GM23338 (cell line): ENCODE measurements around the gene AGFG1. TPM values are rescaled to one million over a fixed set of nuclear protein-coding genes. Genes with fewer than 3 reads are reported as not detected.

Source experiments
- ATAC-seq: fragments of 200-7000 bp; cut with Tn5 transposase; 3 replicates; pipeline ENCODE4 v1.9.1; 2020
- DNase-seq: peaks from one replicate; pipeline ENCODE4 v3.0.0-alpha.2; 2015; ENCODE audit warnings: low spot score
- H2AFZ ChIP-seq: fragments of 200-600 bp; sonication (generic); 2 replicates; pipeline ENCODE4 v1.8.0; 2016; ENCODE audit warnings: antibody characterized with exemption, mild to moderate bottlenecking, moderate library complexity
- H3F3A ChIP-seq: fragments of 200-600 bp; sonication (generic); replicated peaks from 2 replicates; pipeline ENCODE4 v1.8.0; 2017; ENCODE audit warnings: antibody characterized with exemption, mixed run types, low read depth
- H3K27ac ChIP-seq: fragments of 200-600 bp; sonication (generic); 2 replicates; pipeline ENCODE4 v1.6.1; 2016; ENCODE audit warnings: low read depth
- H3K27me3 ChIP-seq: fragments of 200-600 bp; sonication (generic); 2 replicates; pipeline ENCODE4 v1.8.0; 2016; ENCODE audit warnings: mild to moderate bottlenecking, mixed run types, moderate library complexity; ENCODE audit not compliant: insufficient read depth
- H3K36me3 ChIP-seq: fragments of 200-600 bp; sonication (generic); 2 replicates; pipeline ENCODE4 v1.8.0; 2016; ENCODE audit warnings: mild to moderate bottlenecking; ENCODE audit not compliant: insufficient read depth
- H3K4me1 ChIP-seq: fragments of 200-600 bp; sonication (generic); 2 replicates; pipeline ENCODE4 v1.8.0; 2016; ENCODE audit warnings: mild to moderate bottlenecking, moderate library complexity; ENCODE audit not compliant: insufficient read depth
- H3K4me2 ChIP-seq: fragments of 200-600 bp; sonication (generic); 2 replicates; pipeline ENCODE4 v1.7.1; 2017; ENCODE audit warnings: mixed run types
- H3K4me3 ChIP-seq: fragments of 200-600 bp; sonication (generic); 2 replicates; pipeline ENCODE4 v1.6.1; 2016; ENCODE audit warnings: mixed run types
- H3K79me2 ChIP-seq: fragments of 200-600 bp; sonication (generic); replicated peaks from 2 replicates; pipeline ENCODE4 v1.8.0; 2017; ENCODE audit warnings: mild to moderate bottlenecking; ENCODE audit not compliant: insufficient read depth
- H3K9me2 ChIP-seq: fragments of 200-600 bp; sonication (generic); 2 replicates; pipeline ENCODE4 v1.8.0; 2017; ENCODE audit not compliant: insufficient read depth
- H4K20me1 ChIP-seq: fragments of 200-600 bp; sonication (generic); replicated peaks from 2 replicates; pipeline ENCODE4 v1.8.0; 2017; ENCODE audit warnings: mild to moderate bottlenecking; ENCODE audit not compliant: insufficient read depth
- H3K27ac Mint-ChIP-seq: 2 replicates; pipeline ENCODE4 v1.8.0; 2020; ENCODE audit warnings: inconsistent platforms, mild to moderate bottlenecking, moderate library complexity, mixed read lengths
- H3K27me3 Mint-ChIP-seq: 3 replicates; pipeline ENCODE4 v1.8.0; 2022; ENCODE audit warnings: low read depth, mild to moderate bottlenecking, moderate library complexity, mixed read lengths, inconsistent platforms; ENCODE audit not compliant: insufficient read depth, poor library complexity
- H3K36me3 Mint-ChIP-seq: 3 replicates; pipeline ENCODE4 v1.8.0; 2021; ENCODE audit warnings: low read depth, mild to moderate bottlenecking, inconsistent platforms, moderate library complexity, mixed read lengths
- H3K4me1 Mint-ChIP-seq: 3 replicates; pipeline ENCODE4 v1.8.0; 2020; ENCODE audit warnings: mild to moderate bottlenecking, inconsistent platforms, mixed read lengths
- H3K4me3 Mint-ChIP-seq: 3 replicates; pipeline ENCODE4 v1.8.0; 2021; ENCODE audit warnings: moderate library complexity, mild to moderate bottlenecking, inconsistent platforms, mixed read lengths
- H3K9me3 Mint-ChIP-seq: 3 replicates; pipeline ENCODE4 v1.8.0; 2020; ENCODE audit warnings: moderate library complexity, mild to moderate bottlenecking, inconsistent platforms, mixed read lengths
- CREB1 ChIP-seq: fragments of 250-450 bp; sonication (Bioruptor Pico); IDR thresholded peaks from 2 replicates; pipeline ENCODE4 v1.5.0; 2020; ENCODE audit warnings: low read depth, mild to moderate bottlenecking, moderate library complexity
- EZH2 ChIP-seq: fragments of 200-600 bp; sonication (generic); IDR thresholded peaks from one replicate; pipeline ENCODE4 v1.8.0; 2017; ENCODE audit warnings: antibody characterized with exemption, mild to moderate bottlenecking, low read depth; ENCODE audit not compliant: unreplicated experiment
- EZH2phosphoT487 ChIP-seq: fragments of 200-600 bp; sonication (generic); IDR thresholded peaks from one replicate; pipeline ENCODE4 v1.8.1; 2018; ENCODE audit warnings: antibody characterized with exemption; ENCODE audit not compliant: unreplicated experiment
- NANOG ChIP-seq: IDR thresholded peaks from 2 replicates; pipeline ENCODE4 v1.6.1; 2016; ENCODE audit warnings: antibody characterized with exemption, borderline replicate concordance
- POLR2AphosphoS5 ChIP-seq: IDR thresholded peaks from 2 replicates; pipeline ENCODE4 v1.6.1; 2016; ENCODE audit warnings: antibody characterized with exemption, low read depth
- STAT1 ChIP-seq: IDR thresholded peaks from one replicate; pipeline ENCODE4 v1.6.1; 2016; ENCODE audit warnings: antibody characterized with exemption; ENCODE audit not compliant: unreplicated experiment
- ZNF114 ChIP-seq: fragments of 250-450 bp; sonication (Bioruptor Pico); IDR thresholded peaks from 2 replicates; pipeline ENCODE4 v1.5.0; 2020; ENCODE audit warnings: mild to moderate bottlenecking, moderate library complexity
- ZNF331 ChIP-seq: fragments of 250-450 bp; sonication (Bioruptor Pico); IDR thresholded peaks from 2 replicates; pipeline ENCODE4 v1.5.0; 2020; ENCODE audit warnings: low read depth, mild to moderate bottlenecking, moderate library complexity
- polyA plus RNA-seq: library from polyadenylated mRNA; unstranded; fragments of >200 nt; fragmentation: Nextera tagmentation; extraction: Ambion mirVana; gene quantifications from 2 replicates; pipeline ENCODE4 v1.2.1, GENCODE V29; 2016
- total RNA-seq: library from RNA; depleted of rRNA; stranded (reverse); fragments of >200 nt; shearing (Covaris generic); gene quantifications from 2 replicates; pipeline ENCODE4 v1.2.3, GENCODE V29; 2014
- TF ChIP-seq, protein P1 (sequence below): IDR thresholded peaks from 2 replicates; pipeline ENCODE4 v1.6.1; 2016; ENCODE audit warnings: antibody characterized with exemption
- TF ChIP-seq, protein P2 (sequence below): IDR thresholded peaks from one replicate; pipeline ENCODE4 v1.6.1; 2018; ENCODE audit warnings: antibody characterized with exemption; ENCODE audit not compliant: unreplicated experiment
- TF ChIP-seq, protein P3 (sequence below), 2 experiments: fragments of 200-600 bp in 1 of 2; sonication (generic) in 1 of 2; conservative IDR thresholded peaks; 2 replicates each; pipeline versions ENCODE4 v1.5.1 to v1.6.1; 2016 to 2017; ENCODE audit warnings: antibody characterized with exemption in 2 of 2, low read depth in 2 of 2, mild to moderate bottlenecking in 2 of 2, moderate library complexity in 1 of 2

Gene AGFG1
- total and polyA plus RNA-seq, 2 experiments from 2014 or later = 14.5 to 113 TPM

DNA sequence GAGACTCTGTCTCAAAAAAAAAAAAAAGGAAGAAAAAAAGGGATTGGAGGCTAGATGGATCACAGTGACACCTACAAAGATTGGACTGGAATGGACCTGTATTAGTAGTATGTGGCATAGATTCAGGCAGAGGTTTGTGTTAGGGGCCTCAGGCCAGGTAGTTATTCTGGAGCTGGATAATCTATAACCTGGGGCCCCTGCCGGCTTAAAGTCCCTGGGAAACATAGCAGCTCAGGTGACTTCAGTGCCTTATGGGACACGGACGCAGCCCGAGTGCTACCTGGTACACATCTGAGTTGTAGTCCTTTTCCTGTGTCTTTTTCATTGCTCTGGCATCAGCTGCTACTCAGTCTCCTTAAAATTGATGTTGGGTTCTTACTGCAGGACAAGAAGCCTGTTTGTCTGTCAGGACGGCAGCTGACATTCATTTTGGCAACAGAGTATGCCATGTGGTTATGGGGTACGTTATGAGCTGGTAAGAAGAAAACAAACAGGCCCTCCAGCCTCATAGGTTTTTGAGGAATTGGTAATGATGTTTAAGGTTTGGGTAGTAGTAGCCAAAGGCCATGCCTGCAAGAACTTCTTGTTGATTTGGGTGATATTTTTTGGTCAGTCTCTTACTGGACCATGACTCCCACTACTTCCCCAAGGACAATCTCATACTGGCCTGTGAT, 27.8 kb downstream of the AGFG1 start (continued):
- TF ChIP-seq ZNF114 (CRISPR knock-in tag) (no peak), EZH2phosphoT487 (no peak), NANOG (no peak), STAT1 (no peak), ZNF331 (CRISPR knock-in tag) (no peak), POLR2AphosphoS5 (no peak), EZH2 (no peak), CREB1 (CRISPR knock-in tag) (no peak)
- TF ChIP-seq, protein P1, sequence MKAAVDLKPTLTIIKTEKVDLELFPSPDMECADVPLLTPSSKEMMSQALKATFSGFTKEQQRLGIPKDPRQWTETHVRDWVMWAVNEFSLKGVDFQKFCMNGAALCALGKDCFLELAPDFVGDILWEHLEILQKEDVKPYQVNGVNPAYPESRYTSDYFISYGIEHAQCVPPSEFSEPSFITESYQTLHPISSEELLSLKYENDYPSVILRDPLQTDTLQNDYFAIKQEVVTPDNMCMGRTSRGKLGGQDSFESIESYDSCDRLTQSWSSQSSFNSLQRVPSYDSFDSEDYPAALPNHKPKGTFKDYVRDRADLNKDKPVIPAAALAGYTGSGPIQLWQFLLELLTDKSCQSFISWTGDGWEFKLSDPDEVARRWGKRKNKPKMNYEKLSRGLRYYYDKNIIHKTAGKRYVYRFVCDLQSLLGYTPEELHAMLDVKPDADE = no peak
- TF ChIP-seq, protein P2, sequence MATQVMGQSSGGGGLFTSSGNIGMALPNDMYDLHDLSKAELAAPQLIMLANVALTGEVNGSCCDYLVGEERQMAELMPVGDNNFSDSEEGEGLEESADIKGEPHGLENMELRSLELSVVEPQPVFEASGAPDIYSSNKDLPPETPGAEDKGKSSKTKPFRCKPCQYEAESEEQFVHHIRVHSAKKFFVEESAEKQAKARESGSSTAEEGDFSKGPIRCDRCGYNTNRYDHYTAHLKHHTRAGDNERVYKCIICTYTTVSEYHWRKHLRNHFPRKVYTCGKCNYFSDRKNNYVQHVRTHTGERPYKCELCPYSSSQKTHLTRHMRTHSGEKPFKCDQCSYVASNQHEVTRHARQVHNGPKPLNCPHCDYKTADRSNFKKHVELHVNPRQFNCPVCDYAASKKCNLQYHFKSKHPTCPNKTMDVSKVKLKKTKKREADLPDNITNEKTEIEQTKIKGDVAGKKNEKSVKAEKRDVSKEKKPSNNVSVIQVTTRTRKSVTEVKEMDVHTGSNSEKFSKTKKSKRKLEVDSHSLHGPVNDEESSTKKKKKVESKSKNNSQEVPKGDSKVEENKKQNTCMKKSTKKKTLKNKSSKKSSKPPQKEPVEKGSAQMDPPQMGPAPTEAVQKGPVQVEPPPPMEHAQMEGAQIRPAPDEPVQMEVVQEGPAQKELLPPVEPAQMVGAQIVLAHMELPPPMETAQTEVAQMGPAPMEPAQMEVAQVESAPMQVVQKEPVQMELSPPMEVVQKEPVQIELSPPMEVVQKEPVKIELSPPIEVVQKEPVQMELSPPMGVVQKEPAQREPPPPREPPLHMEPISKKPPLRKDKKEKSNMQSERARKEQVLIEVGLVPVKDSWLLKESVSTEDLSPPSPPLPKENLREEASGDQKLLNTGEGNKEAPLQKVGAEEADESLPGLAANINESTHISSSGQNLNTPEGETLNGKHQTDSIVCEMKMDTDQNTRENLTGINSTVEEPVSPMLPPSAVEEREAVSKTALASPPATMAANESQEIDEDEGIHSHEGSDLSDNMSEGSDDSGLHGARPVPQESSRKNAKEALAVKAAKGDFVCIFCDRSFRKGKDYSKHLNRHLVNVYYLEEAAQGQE = no peak

DNA sequence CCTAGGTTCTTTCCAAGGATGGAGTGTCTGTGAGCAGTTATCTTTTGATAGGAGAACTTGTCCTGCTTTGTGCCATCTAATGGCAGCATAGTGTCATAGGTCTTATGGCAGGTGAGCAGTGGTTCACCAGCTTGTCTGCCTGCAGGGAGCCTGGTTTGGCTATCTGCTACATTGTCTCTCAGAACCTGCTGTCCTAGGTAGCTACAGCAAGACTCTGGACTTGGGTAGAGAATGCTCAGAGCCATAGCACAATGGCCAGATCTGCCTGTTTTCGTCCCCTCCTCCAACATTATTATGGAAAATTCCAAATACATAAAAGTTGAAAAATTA, 28.3 kb downstream of the AGFG1 start:
- peaks cover 18% of the 10 kb centered on the region; the same call in 1 of the 2 replicates for H3K4me1 ChIP-seq
- no peak overlapping the region for H3K27ac ChIP-seq
- TF ChIP-seq, protein P3, sequence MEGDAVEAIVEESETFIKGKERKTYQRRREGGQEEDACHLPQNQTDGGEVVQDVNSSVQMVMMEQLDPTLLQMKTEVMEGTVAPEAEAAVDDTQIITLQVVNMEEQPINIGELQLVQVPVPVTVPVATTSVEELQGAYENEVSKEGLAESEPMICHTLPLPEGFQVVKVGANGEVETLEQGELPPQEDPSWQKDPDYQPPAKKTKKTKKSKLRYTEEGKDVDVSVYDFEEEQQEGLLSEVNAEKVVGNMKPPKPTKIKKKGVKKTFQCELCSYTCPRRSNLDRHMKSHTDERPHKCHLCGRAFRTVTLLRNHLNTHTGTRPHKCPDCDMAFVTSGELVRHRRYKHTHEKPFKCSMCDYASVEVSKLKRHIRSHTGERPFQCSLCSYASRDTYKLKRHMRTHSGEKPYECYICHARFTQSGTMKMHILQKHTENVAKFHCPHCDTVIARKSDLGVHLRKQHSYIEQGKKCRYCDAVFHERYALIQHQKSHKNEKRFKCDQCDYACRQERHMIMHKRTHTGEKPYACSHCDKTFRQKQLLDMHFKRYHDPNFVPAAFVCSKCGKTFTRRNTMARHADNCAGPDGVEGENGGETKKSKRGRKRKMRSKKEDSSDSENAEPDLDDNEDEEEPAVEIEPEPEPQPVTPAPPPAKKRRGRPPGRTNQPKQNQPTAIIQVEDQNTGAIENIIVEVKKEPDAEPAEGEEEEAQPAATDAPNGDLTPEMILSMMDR (conservative IDR thresholded peaks at IDR 0.05; ENCODE audit: low read depth in 2 of 2) = peak in 1 of 2 experiments; percentile 20; a peak in 2 of 4 replicates
- TF ChIP-seq, protein P1 = no peak
- no peaks in the 10 kb centered on the region for H3K9me2 ChIP-seq
- no peak overlapping the region for H3K4me2 ChIP-seq
- Mint-ChIP-seq H3K27me3 (no peaks in the 10 kb centered on the region), H3K4me3 (no peak overlapping the region), H3K27ac (no peak overlapping the region), H3K9me3 (no peaks in the 10 kb centered on the region), H3K36me3 (peaks cover 8% of the 10 kb centered on the region; the same call in 2 of the 3 replicates), H3K4me1 (peaks cover 22% of the 10 kb centered on the region)
- no peak overlapping the region for H3K4me3 ChIP-seq
- peaks cover 100% of the 10 kb centered on the region for H3K79me2 ChIP-seq
- no peaks in the 10 kb centered on the region for H3K36me3 ChIP-seq
- no peak overlapping the region for H2AFZ ChIP-seq
- peak; percentile 50; the same call in 2 of the 3 replicates for ATAC-seq
- H3K27me3 ChIP-seq = no peaks in the 10 kb centered on the region
- peaks cover 39% of the 10 kb centered on the region for H4K20me1 ChIP-seq
- DNase-seq = no peak
- H3F3A ChIP-seq = no peaks in the 10 kb centered on the region
